ENCODE measurements around the gene PGRMC1.
"Not testable (repeated sequence)": the region's sequence is repeated elsewhere in the genome, so short reads cannot be mapped to it uniquely, and the experiment has no call there.

PGRMC1 gene

DNA sequence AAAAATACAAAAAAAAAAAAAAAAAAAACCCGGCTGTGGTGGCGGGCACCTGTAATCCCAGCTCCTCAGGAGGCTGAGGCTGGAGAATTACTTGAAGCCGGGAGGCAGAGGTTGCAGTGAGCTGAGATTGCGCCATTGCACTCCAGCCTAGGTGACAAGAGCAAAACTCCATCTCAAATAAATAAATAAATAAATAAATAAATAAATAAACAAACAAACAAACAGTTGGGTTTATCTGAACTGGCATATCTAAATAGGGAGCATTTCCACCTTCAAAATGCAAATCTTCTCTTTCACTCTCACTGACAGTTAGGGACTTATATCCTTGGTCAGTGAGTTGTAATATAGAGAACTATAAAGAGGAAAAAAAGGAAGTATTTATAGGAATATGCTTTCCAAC is 46.3 kb downstream of the PGRMC1 start:
- H3K4me1 ChIP-seq (ENCODE audit: control extremely low read depth in 1 of 4, control insufficient read depth in 4 of 4, insufficient read depth in 4 of 4, low read length in 3 of 4); POLR2A ChIA-PET; H3K9me3 ChIP-seq (ENCODE audit: control extremely low read depth in 1 of 5, control insufficient read depth in 4 of 5, insufficient read depth in 2 of 5, low read depth in 1 of 5, low read length in 4 of 5); H3K27ac ChIP-seq (ENCODE audit: insufficient read depth in 1 of 2, low read depth in 1 of 2, low read length in 2 of 2, poor library complexity in 1 of 2, severe bottlenecking in 2 of 2); H3K4me3 ChIP-seq (ENCODE audit: control insufficient read depth in 1 of 7, extremely low read depth in 1 of 7, insufficient read depth in 4 of 7, low read depth in 2 of 7, low read length in 6 of 7); H3K36me3 ChIP-seq (ENCODE audit: control insufficient read depth in 4 of 4, insufficient read depth in 4 of 4, low read length in 3 of 4); H3K27me3 ChIP-seq (replicated peaks in 2 of 5; ENCODE audit: control insufficient read depth in 4 of 5, insufficient read depth in 5 of 5, low read length in 4 of 5); DNase-seq: not testable (repeated sequence)
- no CpG with 5 or more reads among the region's 4 CpGs for WGBS (ENCODE audit: insufficient coverage)
- CTCF ChIA-PET = interaction anchor here (0.6 kb wide), 1 partner anchor 94 kb away, joined by 3 read pairs; no protein-coding TSS in a partner anchor

DNA sequence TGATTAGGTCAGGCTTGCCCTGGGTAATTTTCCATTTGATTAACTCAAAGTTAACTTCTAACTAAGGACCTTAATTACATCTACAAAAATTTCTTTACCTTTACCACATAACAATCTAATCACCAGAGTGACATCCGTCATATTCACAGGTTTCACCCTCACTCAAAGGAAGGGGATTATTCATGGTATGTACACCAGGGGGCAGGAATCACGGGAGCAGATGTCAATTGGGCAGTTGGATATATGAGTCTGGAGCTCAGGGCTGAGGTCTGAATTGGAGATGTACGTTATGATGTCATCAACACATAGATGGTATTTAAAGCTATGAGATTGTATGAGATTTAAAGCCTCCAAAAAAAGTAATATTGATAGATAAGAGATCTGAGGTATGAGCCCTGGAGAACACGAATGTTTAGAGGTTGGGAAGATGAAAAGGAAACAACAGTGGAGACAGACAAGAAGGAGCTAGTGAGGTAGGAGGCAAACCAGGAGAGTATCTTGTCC is 52.9 kb downstream of the PGRMC1 start:
- POLR2A ChIA-PET = no interaction called here
- H3K9me3 ChIP-seq (ENCODE audit: control extremely low read depth in 1 of 5, control insufficient read depth in 4 of 5, insufficient read depth in 2 of 5, low read depth in 1 of 5, low read length in 4 of 5) = no peaks in the 10 kb centered on the region

DNA sequence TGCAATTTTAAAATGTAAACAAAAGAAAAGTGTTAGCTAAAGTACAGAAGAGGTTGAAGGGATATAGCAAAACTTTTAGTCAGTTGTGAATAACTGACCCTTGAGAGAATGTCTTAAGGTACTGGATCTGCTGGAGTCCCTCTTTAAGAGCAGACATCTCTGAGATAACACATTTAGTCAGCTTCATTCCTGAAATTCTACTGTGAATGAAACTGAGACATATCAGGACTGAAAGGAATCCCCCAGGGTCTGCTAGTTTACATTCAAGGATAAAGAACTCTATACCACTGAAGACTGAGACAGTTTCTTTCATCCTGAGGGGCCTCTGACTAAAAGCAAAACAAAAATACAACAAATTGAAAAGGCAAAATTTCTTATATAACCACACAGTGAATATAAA is 54.4 kb downstream of the PGRMC1 start:
- Histone ChIP-seq H3K36me3 (ENCODE audit: control insufficient read depth in 4 of 4, insufficient read depth in 4 of 4, low read length in 3 of 4) (no peaks in the 10 kb centered on the region), H3K4me3 (ENCODE audit: control insufficient read depth in 1 of 7, extremely low read depth in 1 of 7, insufficient read depth in 4 of 7, low read depth in 2 of 7, low read length in 6 of 7) (no peak overlapping the region), H3K27ac (ENCODE audit: insufficient read depth in 1 of 2, low read depth in 1 of 2, low read length in 2 of 2, poor library complexity in 1 of 2, severe bottlenecking in 2 of 2) (no peak overlapping the region), H3K4me1 (ENCODE audit: control extremely low read depth in 1 of 4, control insufficient read depth in 4 of 4, insufficient read depth in 4 of 4, low read length in 3 of 4) (no peaks in the 10 kb centered on the region), H3K9me3 (ENCODE audit: control extremely low read depth in 1 of 5, control insufficient read depth in 4 of 5, insufficient read depth in 2 of 5, low read depth in 1 of 5, low read length in 4 of 5) (no peaks in the 10 kb centered on the region), H3K27me3 (replicated peaks in 2 of 5; ENCODE audit: control insufficient read depth in 4 of 5, insufficient read depth in 5 of 5, low read length in 4 of 5) (peaks cover 0 to 3% (median 2%) of the 10 kb centered on the region in 5 experiments)
- ChIA-PET POLR2A (no interaction called here), CTCF (no interaction called here)
- no peak for DNase-seq

More for the DNA sequence above, 52.9 kb downstream of the PGRMC1 start:
- no peak for DNase-seq
- no peak overlapping the region for H3K4me3 ChIP-seq (ENCODE audit: control insufficient read depth in 1 of 7, extremely low read depth in 1 of 7, insufficient read depth in 4 of 7, low read depth in 2 of 7, low read length in 6 of 7)
- H3K27ac ChIP-seq (ENCODE audit: insufficient read depth in 1 of 2, low read depth in 1 of 2, low read length in 2 of 2, poor library complexity in 1 of 2, severe bottlenecking in 2 of 2) = no peak overlapping the region
- H3K4me1 ChIP-seq (ENCODE audit: control extremely low read depth in 1 of 4, control insufficient read depth in 4 of 4, insufficient read depth in 4 of 4, low read length in 3 of 4) = no peaks in the 10 kb centered on the region
- CTCF ChIA-PET = no interaction called here
- no peaks in the 10 kb centered on the region for H3K36me3 ChIP-seq (ENCODE audit: control insufficient read depth in 4 of 4, insufficient read depth in 4 of 4, low read length in 3 of 4)
- H3K27me3 ChIP-seq (replicated peaks in 2 of 5; ENCODE audit: control insufficient read depth in 4 of 5, insufficient read depth in 5 of 5, low read length in 4 of 5) = peaks cover 0 to 3% (median 2%) of the 10 kb centered on the region in 5 experiments
- WGBS (ENCODE audit: insufficient coverage) = 80% methylated on average over 4 of the region's 4 CpGs

DNA sequence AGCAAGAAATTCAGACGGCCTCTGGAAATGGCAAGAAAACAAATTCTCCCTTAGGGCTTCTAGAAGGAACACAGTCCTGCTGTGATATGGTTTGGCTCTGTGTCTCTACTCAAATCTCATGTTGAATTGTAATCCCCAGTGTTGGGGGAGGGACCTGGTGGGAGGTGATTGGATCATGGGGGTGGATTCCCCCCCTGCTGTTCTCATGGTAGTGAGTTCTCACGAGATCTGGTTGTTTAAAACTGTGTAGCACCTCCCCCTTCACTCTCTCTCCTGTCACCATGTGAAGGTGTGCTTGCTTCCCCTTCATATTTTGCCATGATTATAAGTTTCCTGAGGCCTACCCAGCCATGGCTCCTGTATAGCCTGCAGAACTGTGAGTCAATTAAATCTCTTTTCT is 55.2 kb downstream of the PGRMC1 start:
- H3K4me3 ChIP-seq (ENCODE audit: control insufficient read depth in 1 of 7, extremely low read depth in 1 of 7, insufficient read depth in 4 of 7, low read depth in 2 of 7, low read length in 6 of 7); H3K36me3 ChIP-seq (ENCODE audit: control insufficient read depth in 4 of 4, insufficient read depth in 4 of 4, low read length in 3 of 4); H3K27me3 ChIP-seq (replicated peaks in 2 of 5; ENCODE audit: control insufficient read depth in 4 of 5, insufficient read depth in 5 of 5, low read length in 4 of 5); H3K9me3 ChIP-seq (ENCODE audit: control extremely low read depth in 1 of 5, control insufficient read depth in 4 of 5, insufficient read depth in 2 of 5, low read depth in 1 of 5, low read length in 4 of 5); POLR2A ChIA-PET; H3K4me1 ChIP-seq (ENCODE audit: control extremely low read depth in 1 of 4, control insufficient read depth in 4 of 4, insufficient read depth in 4 of 4, low read length in 3 of 4); DNase-seq; H3K27ac ChIP-seq (ENCODE audit: insufficient read depth in 1 of 2, low read depth in 1 of 2, low read length in 2 of 2, poor library complexity in 1 of 2, severe bottlenecking in 2 of 2); CTCF ChIA-PET: not testable (repeated sequence)
- WGBS (ENCODE audit: insufficient coverage) = 80% methylated on average over 1 of the region's 2 CpGs

DNA sequence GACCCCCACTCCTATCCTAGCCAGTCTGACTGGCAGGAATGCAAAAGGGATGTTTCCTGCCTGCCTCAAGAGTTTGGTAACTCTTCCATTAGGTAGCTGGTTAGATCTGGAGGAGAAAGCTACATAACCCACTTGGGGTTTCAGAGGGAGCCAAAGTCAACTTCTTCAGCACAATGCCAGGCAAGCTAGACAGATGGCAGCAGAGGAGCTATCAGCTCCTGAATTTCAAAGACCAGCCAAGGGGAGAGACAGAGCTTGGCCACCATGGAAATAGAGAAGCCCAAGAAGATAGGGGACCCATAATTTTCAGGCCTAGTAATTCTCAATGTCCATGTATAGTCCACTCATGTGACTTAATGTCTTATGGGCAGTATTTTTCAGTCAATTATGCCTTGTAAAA is 56.4 kb downstream of the PGRMC1 start:
- POLR2A ChIA-PET = no interaction called here
- no peak overlapping the region for H3K27ac ChIP-seq (ENCODE audit: insufficient read depth in 1 of 2, low read depth in 1 of 2, low read length in 2 of 2, poor library complexity in 1 of 2, severe bottlenecking in 2 of 2)
- peak in 2 of 3 donors; percentile 4 to 17 for DNase-seq
- H3K4me3 ChIP-seq (ENCODE audit: control insufficient read depth in 1 of 7, extremely low read depth in 1 of 7, insufficient read depth in 4 of 7, low read depth in 2 of 7, low read length in 6 of 7) = no peak overlapping the region
- CTCF ChIA-PET = no interaction called here
- H3K9me3 ChIP-seq (ENCODE audit: control extremely low read depth in 1 of 5, control insufficient read depth in 4 of 5, insufficient read depth in 2 of 5, low read depth in 1 of 5, low read length in 4 of 5) = no peaks in the 10 kb centered on the region
- no peaks in the 10 kb centered on the region for H3K36me3 ChIP-seq (ENCODE audit: control insufficient read depth in 4 of 4, insufficient read depth in 4 of 4, low read length in 3 of 4)
- peaks cover 0 to 2% (median 0%) of the 10 kb centered on the region in 5 experiments for H3K27me3 ChIP-seq (replicated peaks in 2 of 5; ENCODE audit: control insufficient read depth in 4 of 5, insufficient read depth in 5 of 5, low read length in 4 of 5)
- no peaks in the 10 kb centered on the region for H3K4me1 ChIP-seq (ENCODE audit: control extremely low read depth in 1 of 4, control insufficient read depth in 4 of 4, insufficient read depth in 4 of 4, low read length in 3 of 4)

Data from common myeloid progenitor, CD34-positive (primary cell).